Activated CD8-positive, alpha-beta memory T cell treated with anti-CD3 and anti-CD28 coated beads, Interleukin-2, amount 10 ng/mL, durations not matched to agents 7 days and 5 days (primary cell): ENCODE data around the gene IL5RA. TPM values are rescaled to one million over a fixed set of nuclear protein-coding genes. Genes with fewer than 3 reads are reported as not detected.

Source experiments
- ATAC-seq: fragments of 150-1000 bp; cut with Tn5 transposase; one replicate; pipeline ENCODE4 v1.10.0; 2021; ENCODE audit warnings: moderate library complexity
- CTCF ChIA-PET: fragments of 350-600 bp; sonication (Branson Sonifier 250); formaldehyde crosslinking; loops from one replicate; lab custom pipeline; 2021; ENCODE audit warnings: antibody characterized with exemption; lab: Charles Lee
- DNase-seq: peaks from one replicate; pipeline ENCODE4 v3.0.0-alpha.2; 2020
- H3K27ac Mint-ChIP-seq: one replicate; pipeline ENCODE4 v1.8.0; 2021; ENCODE audit warnings: mild to moderate bottlenecking, mixed read lengths
- H3K27me3 Mint-ChIP-seq: one replicate; pipeline ENCODE4 v1.8.0; 2021; ENCODE audit warnings: mixed read lengths
- H3K36me3 Mint-ChIP-seq: one replicate; pipeline ENCODE4 v1.8.0; 2021; ENCODE audit warnings: mild to moderate bottlenecking, mixed read lengths
- H3K4me1 Mint-ChIP-seq: one replicate; pipeline ENCODE4 v1.8.0; 2021; ENCODE audit warnings: mixed read lengths
- H3K4me3 Mint-ChIP-seq: one replicate; pipeline ENCODE4 v1.8.0; 2021; ENCODE audit warnings: mild to moderate bottlenecking, moderate library complexity, mixed read lengths
- H3K9me3 Mint-ChIP-seq: one replicate; pipeline ENCODE4 v1.8.0; 2022; ENCODE audit warnings: low read depth, mixed read lengths
- total RNA-seq, 2 experiments: library from RNA; stranded (reverse); gene quantifications; one replicate each; pipeline ENCODE4 v1.2.3, GENCODE V29; 2021

The IL5RA gene
- total RNA-seq, 2 experiments from 2014 or later, result not detected

DNA sequence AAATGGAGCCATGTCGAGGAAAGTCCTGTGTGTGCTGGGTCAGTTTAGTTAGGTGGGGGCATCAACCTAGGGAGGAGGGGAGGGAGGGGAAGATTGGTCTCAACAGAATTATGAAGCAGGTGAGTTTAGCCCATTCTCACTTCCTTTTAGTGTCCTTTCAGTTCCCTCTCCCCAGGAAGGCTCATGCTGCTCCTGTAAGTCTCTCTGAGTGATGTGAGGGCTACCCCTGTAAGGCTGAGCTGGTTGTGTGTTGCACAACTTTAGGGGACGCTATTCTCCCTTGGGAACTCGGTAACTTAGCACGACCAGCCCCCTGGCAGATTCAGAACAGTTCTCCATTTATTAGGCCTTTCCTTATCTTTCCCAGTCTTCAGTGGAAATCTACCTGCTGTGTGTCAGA lies 21.2 kb downstream of the IL5RA start:
- no peak for DNase-seq
- no peak overlapping the region for H3K27ac Mint-ChIP-seq
- H3K36me3 Mint-ChIP-seq, result no peaks in the 10 kb centered on the region
- no peaks in the 10 kb centered on the region for H3K27me3 Mint-ChIP-seq
- CTCF ChIA-PET, result no interaction called here
- ATAC-seq, result no peak
- H3K9me3 Mint-ChIP-seq, result no peaks in the 10 kb centered on the region
- no peak overlapping the region for H3K4me3 Mint-ChIP-seq
- H3K4me1 Mint-ChIP-seq, result no peaks in the 10 kb centered on the region

- H3K27me3 Mint-ChIP-seq, result no peaks in the 10 kb centered on the region
- DNase-seq, result no peak
- no peaks in the 10 kb centered on the region for H3K36me3 Mint-ChIP-seq
- no peaks in the 10 kb centered on the region for H3K4me1 Mint-ChIP-seq
- ATAC-seq, result no peak
- CTCF ChIA-PET, result no interaction called here
- no peak overlapping the region for H3K4me3 Mint-ChIP-seq
- H3K27ac Mint-ChIP-seq, result no peak overlapping the region
- no peaks in the 10 kb centered on the region for H3K9me3 Mint-ChIP-seq
Observed at GRCh38 chr3:3087716-3088465, 22.3 kb downstream of the IL5RA start.

DNA sequence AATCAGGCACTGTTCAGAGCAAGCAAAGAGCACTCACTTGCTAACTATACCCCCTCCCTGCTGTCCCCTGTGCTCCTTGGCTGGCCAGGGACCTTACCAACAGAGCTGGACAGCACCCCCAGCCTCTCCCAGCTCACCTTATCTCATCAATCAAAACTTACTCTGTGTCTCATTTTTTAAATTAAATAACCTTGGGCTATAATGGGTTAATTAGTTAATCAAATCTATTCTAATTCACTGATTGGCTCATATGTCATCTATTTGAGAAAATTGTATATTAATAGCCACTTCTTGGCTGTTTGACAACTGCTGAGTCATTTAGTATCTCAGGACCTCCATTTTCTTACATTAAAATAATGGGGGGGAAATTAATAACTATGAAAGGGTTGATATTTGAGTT lies 22.9 kb downstream of the IL5RA start:
- H3K27ac Mint-ChIP-seq, result no peak overlapping the region
- no peaks in the 10 kb centered on the region for H3K4me1 Mint-ChIP-seq
- CTCF ChIA-PET, result no interaction called here
- no peak overlapping the region for H3K4me3 Mint-ChIP-seq
- H3K36me3 Mint-ChIP-seq, result no peaks in the 10 kb centered on the region
- H3K27me3 Mint-ChIP-seq, result no peaks in the 10 kb centered on the region
- no peaks in the 10 kb centered on the region for H3K9me3 Mint-ChIP-seq
- no peak for ATAC-seq
- no peak for DNase-seq

- Mint-ChIP-seq H3K27me3 (no peaks in the 10 kb centered on the region), H3K27ac (no peak overlapping the region), H3K36me3 (no peaks in the 10 kb centered on the region), H3K9me3 (no peaks in the 10 kb centered on the region), H3K4me1 (no peaks in the 10 kb centered on the region), H3K4me3 (no peak overlapping the region)
- DNase-seq (no peak), ATAC-seq (no peak)
- CTCF ChIA-PET, result no interaction called here
Observed at GRCh38 chr3:3086239-3086638, 23.9 kb downstream of the IL5RA start.

GRCh38 chr3:3085782-3086181 lies 24.4 kb downstream of the IL5RA start:
- no peaks in the 10 kb centered on the region for H3K9me3 Mint-ChIP-seq
- no peaks in the 10 kb centered on the region for H3K4me1 Mint-ChIP-seq
- no peaks in the 10 kb centered on the region for H3K36me3 Mint-ChIP-seq
- no peak overlapping the region for H3K4me3 Mint-ChIP-seq
- ATAC-seq (no peak), DNase-seq (no peak)
- CTCF ChIA-PET, result no interaction called here
- no peak overlapping the region for H3K27ac Mint-ChIP-seq
- H3K27me3 Mint-ChIP-seq, result no peaks in the 10 kb centered on the region

- no peaks in the 10 kb centered on the region for H3K27me3 Mint-ChIP-seq
- no peaks in the 10 kb centered on the region for H3K9me3 Mint-ChIP-seq
- DNase-seq (no peak), ATAC-seq (no peak)
- CTCF ChIA-PET, result no interaction called here
- no peak overlapping the region for H3K4me3 Mint-ChIP-seq
- no peaks in the 10 kb centered on the region for H3K36me3 Mint-ChIP-seq
- H3K27ac Mint-ChIP-seq, result no peak overlapping the region
- H3K4me1 Mint-ChIP-seq, result no peaks in the 10 kb centered on the region
Observed at GRCh38 chr3:3084890-3085289, 25.3 kb downstream of the IL5RA start.

GRCh38 chr3:3082234-3082924 lies 27.8 kb downstream of the IL5RA start:
- Mint-ChIP-seq H3K4me1 (no peaks in the 10 kb centered on the region), H3K4me3 (no peak overlapping the region), H3K9me3 (no peaks in the 10 kb centered on the region), H3K27ac (no peak overlapping the region), H3K27me3 (no peaks in the 10 kb centered on the region), H3K36me3 (no peaks in the 10 kb centered on the region)
- CTCF ChIA-PET, result no interaction called here
- no peak for ATAC-seq
- no peak for DNase-seq

- no peaks in the 10 kb centered on the region for H3K27me3 Mint-ChIP-seq
- H3K27ac Mint-ChIP-seq, result no peak overlapping the region
- no peaks in the 10 kb centered on the region for H3K9me3 Mint-ChIP-seq
- ATAC-seq, result no peak
- H3K4me1 Mint-ChIP-seq, result no peaks in the 10 kb centered on the region
- DNase-seq, result no peak
- H3K36me3 Mint-ChIP-seq, result no peaks in the 10 kb centered on the region
- CTCF ChIA-PET, result no interaction called here
- H3K4me3 Mint-ChIP-seq, result no peak overlapping the region
Observed at GRCh38 chr3:3081381-3082233, 28.6 kb downstream of the IL5RA start.

DNA sequence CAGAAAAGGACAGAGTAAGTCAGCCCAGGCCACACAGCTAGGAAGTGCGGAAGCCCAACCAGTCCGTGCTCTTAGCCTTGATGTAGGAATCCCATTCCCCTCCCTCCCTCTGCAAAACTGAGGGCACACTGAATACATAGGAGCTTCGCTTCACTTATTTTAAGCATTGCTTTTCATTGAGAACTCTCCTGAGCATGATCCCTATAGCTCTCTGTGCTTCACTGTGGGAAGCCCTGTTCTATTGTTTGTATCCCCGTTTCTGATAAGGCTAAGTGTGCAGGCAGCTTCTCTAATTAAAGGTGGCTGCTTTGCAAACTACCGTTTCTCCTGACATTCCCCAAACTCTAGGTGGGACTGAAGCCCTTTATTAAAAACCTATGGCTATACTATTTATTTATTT lies 29.9 kb downstream of the IL5RA start:
- H3K4me1 Mint-ChIP-seq, result no peaks in the 10 kb centered on the region
- H3K9me3 Mint-ChIP-seq, result no peaks in the 10 kb centered on the region
- CTCF ChIA-PET, result no interaction called here
- DNase-seq (no peak), ATAC-seq (no peak)
- no peak overlapping the region for H3K4me3 Mint-ChIP-seq
- H3K36me3 Mint-ChIP-seq, result no peaks in the 10 kb centered on the region
- H3K27me3 Mint-ChIP-seq, result no peaks in the 10 kb centered on the region
- no peak overlapping the region for H3K27ac Mint-ChIP-seq

DNA sequence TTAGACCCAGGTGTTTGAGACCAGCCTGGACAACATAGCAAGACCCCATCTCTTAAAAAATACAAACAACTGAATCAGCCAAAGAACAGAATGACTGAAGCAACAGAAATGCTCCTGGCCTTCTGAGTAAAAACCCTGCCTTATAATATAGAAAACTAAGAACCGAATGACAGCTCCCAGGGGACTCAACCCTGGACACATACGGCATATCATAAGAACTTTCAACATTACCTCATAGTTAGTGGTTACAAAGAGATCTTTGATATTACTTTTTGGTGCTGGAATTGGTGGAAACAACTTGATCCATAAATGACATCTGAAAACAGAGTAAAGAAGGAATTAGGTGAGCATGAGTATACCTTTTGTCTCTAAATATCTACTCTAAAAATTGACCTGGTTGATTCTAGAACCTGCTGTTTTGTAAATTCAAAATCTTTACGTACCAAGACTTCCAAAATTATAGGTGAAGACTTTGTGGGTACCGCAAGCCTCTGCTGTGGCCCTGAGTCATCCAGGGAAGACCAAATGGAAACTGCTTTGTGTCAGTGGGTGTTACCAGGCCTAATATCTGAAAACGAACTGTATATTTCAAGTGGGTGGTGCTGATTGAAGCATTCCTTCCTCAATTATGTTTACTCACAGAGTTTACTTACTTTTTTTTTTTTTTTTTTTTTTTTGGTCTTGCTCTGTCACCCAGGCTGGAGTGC lies 35.5 kb downstream of the IL5RA start:
- Mint-ChIP-seq H3K9me3 (no peaks in the 10 kb centered on the region), H3K4me3 (no peak overlapping the region), H3K27ac (no peak overlapping the region), H3K4me1 (no peaks in the 10 kb centered on the region), H3K36me3 (no peaks in the 10 kb centered on the region), H3K27me3 (no peaks in the 10 kb centered on the region)
- CTCF ChIA-PET, result no interaction called here
- no peak for DNase-seq
- no peak for ATAC-seq

- no peaks in the 10 kb centered on the region for H3K36me3 Mint-ChIP-seq
- H3K4me3 Mint-ChIP-seq, result no peak overlapping the region
- H3K9me3 Mint-ChIP-seq, result no peaks in the 10 kb centered on the region
Observed at GRCh38 chr3:3071136-3071535, 39.0 kb downstream of the IL5RA start.

GRCh38 chr3:3069723-3070122 lies 40.5 kb downstream of the IL5RA start:
- no peaks in the 10 kb centered on the region for H3K36me3 Mint-ChIP-seq
- H3K27ac Mint-ChIP-seq, result no peak overlapping the region
- H3K4me1 Mint-ChIP-seq, result no peaks in the 10 kb centered on the region
- ATAC-seq (no peak), DNase-seq (no peak)
- H3K9me3 Mint-ChIP-seq, result no peaks in the 10 kb centered on the region
- CTCF ChIA-PET, result no interaction called here
- H3K27me3 Mint-ChIP-seq, result no peaks in the 10 kb centered on the region
- no peak overlapping the region for H3K4me3 Mint-ChIP-seq

More at GRCh38 chr3:3071136-3071535, 39.0 kb downstream of the IL5RA start:
- CTCF ChIA-PET, result no interaction called here
- H3K4me1 Mint-ChIP-seq, result no peaks in the 10 kb centered on the region
- no peaks in the 10 kb centered on the region for H3K27me3 Mint-ChIP-seq
- no peak overlapping the region for H3K27ac Mint-ChIP-seq
- DNase-seq (no peak), ATAC-seq (no peak)

DNA sequence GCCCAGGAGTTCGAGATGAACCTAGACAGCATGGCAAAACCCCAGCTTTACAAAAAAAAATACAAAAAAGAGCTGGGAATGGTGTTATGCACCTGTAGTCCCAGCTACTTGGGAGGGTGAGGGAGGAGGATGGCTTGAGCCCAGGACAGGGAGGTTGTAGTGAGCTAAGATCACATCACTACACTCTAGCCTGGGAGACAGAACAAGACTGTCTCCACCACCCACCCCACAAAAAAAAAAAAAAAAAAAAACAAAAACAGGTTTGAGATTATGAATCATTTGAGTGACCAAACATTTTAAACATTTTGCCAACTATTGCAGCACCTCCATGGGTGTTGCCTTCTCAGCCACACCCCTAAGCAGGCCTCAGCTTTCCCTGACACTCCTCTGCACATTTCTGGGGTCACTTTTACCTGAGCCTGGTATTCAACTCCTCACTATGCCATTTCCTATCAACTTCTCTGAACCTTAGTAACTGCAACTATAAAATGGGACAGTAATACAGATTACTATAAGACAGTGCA lies 41.8 kb downstream of the IL5RA start:
- Mint-ChIP-seq H3K27me3 (no peaks in the 10 kb centered on the region), H3K27ac (no peak overlapping the region), H3K36me3 (no peaks in the 10 kb centered on the region), H3K4me1 (no peaks in the 10 kb centered on the region), H3K9me3 (no peaks in the 10 kb centered on the region), H3K4me3 (no peak overlapping the region)
- DNase-seq (no peak), ATAC-seq (no peak)
- CTCF ChIA-PET, result no interaction called here
